T follicular helper cell (primary cell): ENCODE measurements around the gene KDM4F.

Source experiments
- DNase-seq: peaks from one replicate; pipeline ENCODE4 v3.0.0-alpha.2; 2020; ENCODE audit warnings: low read depth

Gene KDM4F

GRCh38 chr11:95091663-95092180 is 42.5 kb downstream of the KDM4F start:
- DNase-seq: no peak

GRCh38 chr11:95092549-95093324 is 43.5 kb downstream of the KDM4F start:
- no peak for DNase-seq

GRCh38 chr11:95093548-95093947 is 44.3 kb downstream of the KDM4F start:
- DNase-seq: no peak

GRCh38 chr11:95095858-95096587 is 46.8 kb downstream of the KDM4F start:
- DNase-seq: no peak

GRCh38 chr11:95097209-95097608 is 48.0 kb downstream of the KDM4F start:
- no peak for DNase-seq

GRCh38 chr11:95098826-95099225 is 49.6 kb downstream of the KDM4F start:
- DNase-seq: no peak

GRCh38 chr11:95100191-95100648 is 51.0 kb downstream of the KDM4F start:
- DNase-seq: no peak
